MM.1S (cell line): Measurements from ENCODE around the gene XAGE1A.
"Not testable (repeated sequence)": the region's sequence is repeated elsewhere in the genome, so short reads cannot be mapped to it uniquely, and the experiment has no call there.

Source experiments
- DNase-seq: peaks from one replicate; pipeline ENCODE4 v3.0.0-alpha.2; 2015
- H2AFZ ChIP-seq: fragments of 300-600 bp; sonication (generic); 2 replicates; pipeline ENCODE4 v1.6.0; 2016; ENCODE audit warnings: antibody characterized with exemption, low read length
- H3F3A ChIP-seq: fragments of 300-600 bp; sonication (generic); 2 replicates; pipeline ENCODE4 v1.6.1; 2016; ENCODE audit warnings: mild to moderate bottlenecking, antibody characterized with exemption, low read length, moderate library complexity, mixed read lengths; ENCODE audit not compliant: insufficient read depth
- H3K27ac ChIP-seq: fragments of 300-600 bp; sonication (generic); 2 replicates; pipeline ENCODE4 v1.5.1; 2016; ENCODE audit warnings: mild to moderate bottlenecking, low read length
- H3K27me3 ChIP-seq: fragments of 300-600 bp; sonication (generic); replicated peaks from 2 replicates; pipeline ENCODE4 v1.6.0; 2016; ENCODE audit warnings: low read length; ENCODE audit not compliant: insufficient read depth
- H3K36me3 ChIP-seq: fragments of 300-600 bp; sonication (generic); replicated peaks from 2 replicates; pipeline ENCODE4 v1.6.1; 2016; ENCODE audit warnings: mild to moderate bottlenecking, low read length, mixed read lengths; ENCODE audit not compliant: insufficient read depth
- H3K4me1 ChIP-seq: fragments of 300-600 bp; sonication (generic); 2 replicates; pipeline ENCODE4 v1.6.1; 2016; ENCODE audit warnings: low read length, mixed read lengths
- H3K4me2 ChIP-seq: fragments of 300-600 bp; sonication (generic); 2 replicates; pipeline ENCODE4 v1.6.0; 2016; ENCODE audit warnings: low read depth, low read length
- H3K4me3 ChIP-seq: fragments of 300-600 bp; sonication (generic); 2 replicates; pipeline ENCODE4 v1.5.1; 2016; ENCODE audit warnings: low read length, mixed read lengths
- H3K79me2 ChIP-seq: fragments of 300-600 bp; sonication (generic); 2 replicates; pipeline ENCODE4 v1.6.1; 2016; ENCODE audit warnings: mixed run types, low read length, mixed read lengths
- H3K9ac ChIP-seq: fragments of 300-600 bp; sonication (generic); 2 replicates; pipeline ENCODE4 v1.6.1; 2016; ENCODE audit warnings: low read length, mixed read lengths
- H3K9me2 ChIP-seq: fragments of 300-600 bp; sonication (generic); replicated peaks from 2 replicates; pipeline ENCODE4 v1.6.1; 2016; ENCODE audit warnings: mild to moderate bottlenecking, low read length, mixed read lengths; ENCODE audit not compliant: insufficient read depth
- H3K9me3 ChIP-seq: fragments of 300-600 bp; sonication (generic); replicated peaks from 2 replicates; pipeline ENCODE4 v1.6.1; 2016; ENCODE audit warnings: mild to moderate bottlenecking, low read length, mixed read lengths; ENCODE audit not compliant: insufficient read depth
- H4K20me1 ChIP-seq: fragments of 300-600 bp; sonication (generic); 2 replicates; pipeline ENCODE4 v1.6.1; 2016; ENCODE audit warnings: mild to moderate bottlenecking, low read length, moderate library complexity, mixed read lengths; ENCODE audit not compliant: insufficient read depth
- CTCF ChIP-seq: fragments of 300-600 bp; sonication (generic); IDR thresholded peaks from 2 replicates; pipeline ENCODE4 v1.5.1; 2016; ENCODE audit warnings: antibody characterized with exemption, low read length, mixed read lengths
- EZH2 ChIP-seq: fragments of 300-600 bp; sonication (generic); optimal IDR thresholded peaks from 2 replicates; pipeline ENCODE3; 2017; ENCODE audit warnings: low read depth, mild to moderate bottlenecking, antibody characterized with exemption, low read length, mixed read lengths
- EZH2phosphoT487 ChIP-seq: fragments of 300-600 bp; sonication (generic); IDR thresholded peaks from 2 replicates; pipeline ENCODE4 v1.6.1; 2018; ENCODE audit warnings: antibody characterized with exemption, low read length

XAGE1A gene

DNA sequence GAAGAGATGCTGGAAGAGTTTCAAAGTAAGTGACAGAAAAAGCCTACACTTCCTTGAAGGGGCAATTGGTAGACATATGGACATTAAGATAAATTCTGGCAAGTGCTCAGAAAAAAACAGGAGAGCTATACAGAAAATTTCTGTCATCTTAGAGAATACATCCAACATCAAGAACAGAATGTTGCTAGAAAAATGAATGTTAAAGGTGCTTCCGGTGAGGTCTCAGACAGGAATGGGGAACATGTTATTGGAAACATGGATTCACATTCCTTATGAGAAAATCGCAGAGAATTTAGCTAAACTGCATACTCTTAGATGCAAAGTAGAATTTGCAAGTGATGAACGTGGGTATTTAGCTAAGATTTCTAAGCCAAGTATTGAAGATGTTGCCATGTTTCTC is 11.7 kb downstream of the XAGE1A start:
- Histone ChIP-seq H3F3A (no peaks in the 10 kb centered on the region), H3K4me2 (no peak overlapping the region), H3K27ac (no peak overlapping the region), H3K9me3 (no peaks in the 10 kb centered on the region), H3K9me2 (no peaks in the 10 kb centered on the region), H3K36me3 (no peaks in the 10 kb centered on the region), H3K79me2 (no peaks in the 10 kb centered on the region), H4K20me1 (no peaks in the 10 kb centered on the region), H3K27me3 (no peaks in the 10 kb centered on the region), H3K4me1 (no peaks in the 10 kb centered on the region), H3K4me3 (no peak overlapping the region), H3K9ac (no peak overlapping the region), H2AFZ (no peak overlapping the region)
- no peak for TF ChIP-seq CTCF
- TF ChIP-seq EZH2phosphoT487 = no peak
- no peak for TF ChIP-seq EZH2
- DNase-seq = no peak

DNA sequence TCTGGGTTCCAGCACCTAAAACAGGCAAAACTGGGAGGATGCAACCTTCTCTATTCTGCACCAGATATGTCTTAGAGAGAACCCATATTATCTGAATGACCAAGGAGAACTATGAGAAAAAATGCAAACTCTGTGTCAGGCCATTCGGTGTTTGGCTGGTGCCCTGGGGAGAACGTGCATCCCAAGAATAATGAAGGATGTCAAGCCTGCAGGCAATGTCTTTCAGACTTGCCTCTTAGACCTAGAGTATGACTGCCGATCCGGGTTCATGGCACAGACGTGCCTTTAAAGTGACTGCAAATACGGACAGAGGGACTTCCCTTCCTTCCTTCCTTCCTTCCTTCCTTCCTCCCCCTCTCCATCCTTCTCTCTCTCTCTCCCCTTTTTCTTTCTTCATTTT is 14.3 kb downstream of the XAGE1A start:
- no peak for TF ChIP-seq CTCF
- no peak for TF ChIP-seq EZH2phosphoT487
- no peak for TF ChIP-seq EZH2
- Histone ChIP-seq H3K79me2 (no peaks in the 10 kb centered on the region), H3K4me1 (no peaks in the 10 kb centered on the region), H3K27me3 (no peaks in the 10 kb centered on the region), H3K27ac (no peak overlapping the region), H3F3A (no peaks in the 10 kb centered on the region), H3K9me3 (no peaks in the 10 kb centered on the region), H3K9ac (no peak overlapping the region), H2AFZ (no peak overlapping the region), H4K20me1 (no peaks in the 10 kb centered on the region), H3K4me2 (no peak overlapping the region), H3K36me3 (no peaks in the 10 kb centered on the region), H3K4me3 (no peak overlapping the region), H3K9me2 (no peaks in the 10 kb centered on the region)
- no peak for DNase-seq

- not testable (repeated sequence) for H3K4me1 ChIP-seq, H3F3A ChIP-seq, H3K79me2 ChIP-seq, H3K27ac ChIP-seq, H3K36me3 ChIP-seq, H3K9me2 ChIP-seq, H3K4me3 ChIP-seq, H3K9me3 ChIP-seq, H3K4me2 ChIP-seq, H3K27me3 ChIP-seq, DNase-seq, H4K20me1 ChIP-seq, H3K9ac ChIP-seq, H2AFZ ChIP-seq
Observed at GRCh38 chrX:52511126-52511525, 15.5 kb downstream of the XAGE1A start.

DNA sequence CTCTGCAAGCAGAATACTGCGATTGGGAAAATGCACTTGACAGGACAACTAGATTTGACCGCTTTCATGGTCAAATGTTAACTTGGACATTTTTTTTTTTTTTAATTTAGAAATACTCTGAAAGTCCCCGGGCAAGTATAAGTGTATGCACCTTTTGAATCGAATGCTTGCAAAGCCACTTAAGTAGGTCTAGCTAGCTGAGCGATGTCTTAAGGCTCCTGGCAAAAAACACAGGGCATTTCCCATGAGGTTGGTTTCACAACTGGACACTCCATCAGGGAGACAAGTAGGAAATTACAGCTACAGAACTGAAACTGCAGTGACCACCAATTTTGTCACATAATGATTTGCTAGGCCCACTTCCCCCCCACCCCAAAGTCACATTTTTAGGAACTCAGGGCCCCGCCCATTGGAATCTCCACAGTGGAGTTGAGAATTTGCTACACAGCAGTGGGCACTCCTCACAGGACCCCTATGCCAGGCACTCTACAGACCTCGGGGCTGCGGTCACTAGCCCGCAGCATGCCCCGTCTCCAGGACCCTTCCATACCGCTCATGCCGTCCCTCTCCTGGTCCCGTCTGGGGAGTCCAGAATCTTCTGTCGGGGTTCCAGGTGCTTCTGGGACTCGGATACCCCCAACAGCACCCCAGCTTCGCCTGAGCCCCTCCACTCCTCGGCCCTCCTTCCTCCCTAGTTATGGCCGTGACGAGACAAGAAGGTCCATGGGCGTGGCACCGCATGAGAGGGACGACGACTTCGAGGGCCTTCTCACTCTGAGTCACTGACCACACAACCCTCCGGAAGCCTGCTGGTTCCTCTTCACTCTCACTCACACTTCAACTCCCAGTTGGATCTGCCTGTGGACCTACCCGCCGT is 20.7 kb downstream of the XAGE1A start:
- H3K27me3 ChIP-seq, H3K4me1 ChIP-seq, H3K36me3 ChIP-seq, H4K20me1 ChIP-seq, H3F3A ChIP-seq, H3K9ac ChIP-seq, DNase-seq, H3K4me2 ChIP-seq, H3K27ac ChIP-seq, H3K9me2 ChIP-seq, H3K4me3 ChIP-seq, H3K9me3 ChIP-seq, H3K79me2 ChIP-seq, H2AFZ ChIP-seq: not testable (repeated sequence)

- H3K9ac ChIP-seq = not testable (repeated sequence)
Observed at GRCh38 chrX:52516987-52517325, 21.3 kb downstream of the XAGE1A start, which contains the start of gene XAGE1B. TSS of gene XAGE1B (minus strand) at chrX:52517063. CDS start at chrX:52515527, 1,536 bp downstream.

GRCh38 chrX:52541051-52541450 is 45.4 kb downstream of the XAGE1A start:
- not testable (repeated sequence) for H3F3A ChIP-seq, H3K9me2 ChIP-seq, H3K27ac ChIP-seq, H3K79me2 ChIP-seq, H4K20me1 ChIP-seq, DNase-seq, H3K4me2 ChIP-seq, H3K9ac ChIP-seq, H2AFZ ChIP-seq, H3K36me3 ChIP-seq, H3K4me3 ChIP-seq, H3K27me3 ChIP-seq, H3K4me1 ChIP-seq, H3K9me3 ChIP-seq

More at GRCh38 chrX:52516987-52517325, 21.3 kb downstream of the XAGE1A start, which contains the start of gene XAGE1B:
- not testable (repeated sequence) for H3K4me2 ChIP-seq, H3F3A ChIP-seq, H3K27me3 ChIP-seq, H3K9me2 ChIP-seq, H3K79me2 ChIP-seq, H2AFZ ChIP-seq, H3K4me3 ChIP-seq, H3K9me3 ChIP-seq, H3K4me1 ChIP-seq, H3K36me3 ChIP-seq, DNase-seq, H4K20me1 ChIP-seq, H3K27ac ChIP-seq
